Fibroblast of skin of left biceps (primary cell): Measurements from ENCODE around the gene NOTCH1.

ENCODE experiments used
- DNase-seq, 2 experiments: peaks; one replicate each; pipeline ENCODE4 v3.0.0-alpha.2; 2013; ENCODE audit warnings: low read depth in 2 of 2

NOTCH1 gene

DNA sequence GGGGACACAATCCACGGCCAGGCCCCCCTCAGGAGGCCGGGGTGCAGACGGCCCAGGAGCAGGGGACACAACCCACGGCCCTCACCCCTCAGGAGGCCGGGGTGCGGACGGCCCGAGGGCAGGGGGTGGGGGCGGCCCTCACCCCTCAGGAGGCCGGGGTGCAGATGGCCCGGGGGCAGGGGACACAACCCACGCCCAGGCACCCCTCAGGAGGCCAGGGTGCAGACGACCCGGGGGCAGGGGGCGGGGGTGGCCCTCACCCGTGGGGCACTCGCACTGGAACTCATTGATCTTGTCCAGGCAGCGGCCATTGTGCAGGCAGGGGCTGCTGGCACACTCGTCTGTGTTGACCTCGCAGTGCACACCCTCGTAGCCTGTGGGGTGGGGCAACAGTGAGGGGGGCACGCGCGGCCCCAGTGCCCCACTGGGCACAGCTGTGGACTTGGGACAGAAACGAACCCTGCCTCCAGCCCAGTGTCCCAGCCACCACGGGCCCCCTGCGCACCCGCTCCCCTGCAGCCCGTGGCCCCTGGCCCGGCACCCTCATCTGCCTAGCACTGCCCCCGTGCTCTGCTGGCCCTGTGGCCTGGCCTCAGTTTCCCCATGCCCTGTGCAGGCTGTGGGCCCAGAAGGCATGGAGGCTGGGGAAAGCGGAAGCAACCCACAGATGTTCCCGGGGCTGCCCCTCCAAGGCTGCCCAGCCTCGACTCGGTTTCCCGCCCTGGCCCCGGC is 28.7 kb downstream of the NOTCH1 start:
- no peak for DNase-seq

DNA sequence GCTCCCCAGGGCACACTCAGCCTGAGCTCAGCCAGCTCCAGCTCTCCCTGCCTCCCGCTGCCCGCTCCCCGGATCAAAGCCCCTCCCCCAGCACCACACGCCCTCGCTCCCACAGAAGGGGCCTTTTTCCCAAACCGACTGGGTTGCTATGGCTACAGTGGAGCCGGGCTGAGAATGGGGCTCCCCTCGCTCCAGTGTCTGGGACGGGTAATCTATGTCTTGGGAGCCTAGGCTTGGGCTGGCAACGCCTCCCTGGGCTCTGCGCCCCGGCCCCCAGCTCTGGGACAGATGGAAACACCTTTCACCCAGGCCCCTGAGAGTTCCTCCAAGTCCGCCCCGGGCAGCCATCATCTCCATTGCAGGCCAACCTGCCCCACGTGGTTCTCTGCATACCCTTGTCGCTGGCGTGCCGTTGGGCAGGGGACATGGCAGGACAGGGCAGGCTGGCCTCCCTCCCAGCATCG is 29.6 kb downstream of the NOTCH1 start:
- no peak for DNase-seq

DNA sequence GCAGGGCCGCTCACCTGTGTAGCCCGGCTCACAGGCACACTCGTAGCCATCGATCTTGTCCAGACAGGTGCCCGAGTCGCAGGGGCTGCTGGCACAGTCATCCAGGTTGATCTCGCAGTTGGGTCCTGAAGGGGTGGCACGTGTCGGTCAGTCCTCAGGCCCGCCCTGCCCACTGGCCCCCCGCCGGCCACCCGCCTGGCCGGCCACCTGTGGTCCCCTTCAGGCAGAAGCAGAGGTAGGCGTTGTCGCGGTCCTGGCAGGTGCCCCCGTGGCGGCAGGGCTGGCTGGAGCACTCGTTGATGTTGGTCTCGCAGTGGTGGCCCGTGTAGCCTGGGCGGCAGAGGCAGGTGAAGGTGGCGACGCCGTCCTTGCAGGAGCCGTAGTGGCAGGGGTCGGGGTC is 30.6 kb downstream of the NOTCH1 start:
- no peak for DNase-seq

DNA sequence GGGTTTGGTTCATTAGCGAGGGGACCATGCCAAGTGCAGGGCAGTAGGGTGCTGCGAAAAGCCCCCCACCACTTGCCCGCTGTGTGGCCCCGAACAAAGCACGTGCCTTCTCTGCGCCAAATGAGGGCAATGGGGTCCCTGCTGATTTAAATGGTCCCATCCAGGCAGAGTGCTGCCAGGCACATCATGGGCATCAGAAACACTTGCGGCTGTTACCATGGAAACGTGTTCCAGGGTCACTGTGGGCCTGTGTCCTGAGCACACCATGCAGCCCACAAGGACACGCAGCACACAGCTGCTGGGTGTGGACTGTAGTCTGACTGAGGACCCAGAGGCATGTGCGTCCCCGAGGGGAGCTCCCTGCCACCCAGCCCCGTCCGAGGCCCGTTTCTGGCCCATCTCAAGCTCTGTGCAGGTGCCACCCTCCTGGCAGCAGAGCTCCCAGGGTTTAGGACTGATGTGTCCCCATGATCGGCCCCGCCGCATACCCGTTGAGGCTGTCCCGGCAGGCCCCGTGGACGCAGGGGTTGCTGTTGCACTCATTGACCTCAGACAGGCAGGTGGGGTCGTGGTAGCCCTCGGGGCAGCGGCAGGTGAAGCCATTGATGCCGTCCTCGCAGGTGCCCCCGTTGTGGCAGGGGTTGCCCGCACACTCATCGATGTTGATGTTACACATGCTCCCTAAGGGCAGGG is 31.7 kb downstream of the NOTCH1 start:
- no peak for DNase-seq

DNA sequence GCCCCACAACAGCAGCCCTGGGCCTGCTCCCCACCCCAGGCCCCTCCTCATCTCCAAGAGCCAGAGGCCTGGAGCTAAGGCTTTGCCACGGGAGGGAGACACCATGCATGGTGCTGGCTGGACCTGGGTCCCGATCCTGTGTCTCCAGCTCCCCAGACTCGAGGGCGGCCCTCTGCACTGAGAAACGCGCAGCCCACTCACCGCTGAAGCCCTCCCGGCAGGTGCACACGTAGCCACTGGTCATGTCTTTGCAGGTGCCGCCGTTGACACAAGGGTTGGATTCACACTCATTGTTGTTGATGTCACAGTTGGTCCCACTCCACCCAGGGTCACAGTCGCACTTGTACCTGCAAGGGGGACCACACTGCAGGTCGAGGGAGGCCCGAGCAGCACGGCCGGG is 32.7 kb downstream of the NOTCH1 start:
- DNase-seq, result no peak

DNA sequence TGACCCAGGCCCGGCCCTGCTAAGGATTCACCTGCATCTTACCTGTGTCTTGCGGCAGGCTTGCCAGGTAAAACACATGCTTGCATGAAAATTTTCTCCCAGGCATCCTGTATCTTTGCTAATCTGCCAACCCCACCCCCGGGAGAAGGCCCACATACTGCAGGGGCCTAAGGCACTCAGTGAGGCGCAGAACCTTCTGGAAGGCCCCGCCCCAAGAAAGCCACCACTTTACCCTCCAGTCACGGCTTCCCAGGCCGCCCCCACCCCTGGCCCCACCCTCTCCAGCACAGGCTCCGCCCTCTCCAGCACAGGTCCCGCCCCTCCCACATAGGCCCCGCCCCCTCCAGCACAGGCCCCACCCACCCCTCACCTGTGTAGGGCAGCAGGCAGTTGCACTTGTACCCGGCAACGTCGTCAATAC is 33.2 kb downstream of the NOTCH1 start:
- DNase-seq, result no peak

DNA sequence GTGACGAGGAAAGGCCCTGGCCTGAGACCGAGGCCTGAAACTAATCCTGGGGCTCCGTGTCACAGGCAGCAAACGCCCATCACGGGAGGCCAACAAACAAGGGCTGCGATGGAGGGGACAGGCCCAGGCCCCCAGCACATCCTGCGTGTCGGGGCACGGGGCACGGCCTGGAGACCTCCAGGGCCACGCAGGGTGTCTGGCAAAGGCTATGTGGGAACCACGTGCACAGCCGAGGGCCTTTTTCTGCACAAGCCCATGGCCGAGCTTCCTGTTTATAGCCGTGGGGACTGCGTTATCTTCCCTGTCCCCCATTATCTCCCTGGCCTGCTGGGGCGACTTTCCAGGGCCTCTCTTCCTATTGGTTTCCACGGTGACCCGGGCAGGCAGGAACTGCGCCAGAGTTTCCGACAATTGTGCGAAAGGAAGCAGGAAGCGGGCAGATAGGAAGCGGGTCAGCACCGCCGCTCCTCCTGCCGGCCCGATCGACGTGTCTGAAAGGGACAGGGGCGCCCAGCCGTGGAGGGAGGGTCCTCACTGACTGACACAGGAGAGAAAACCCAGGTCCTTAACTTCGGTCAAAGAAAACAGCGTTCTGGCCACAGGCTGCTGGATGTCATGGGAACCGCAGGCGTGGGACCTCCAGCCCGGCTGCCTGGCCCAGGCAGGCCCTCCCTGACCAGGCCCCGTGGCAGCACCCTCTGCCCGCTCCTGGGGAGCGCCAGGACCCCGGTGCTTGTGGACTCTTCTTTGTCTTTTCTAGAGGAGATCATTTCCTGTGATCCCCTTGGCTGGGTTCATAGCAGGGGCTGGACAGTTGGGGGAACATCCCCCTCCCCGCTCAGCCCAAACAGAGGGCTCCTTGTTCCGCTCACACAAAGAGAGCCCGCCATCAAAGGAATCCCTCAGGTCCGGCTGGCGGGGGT is 33.9 kb downstream of the NOTCH1 start:
- no peak for DNase-seq

DNA sequence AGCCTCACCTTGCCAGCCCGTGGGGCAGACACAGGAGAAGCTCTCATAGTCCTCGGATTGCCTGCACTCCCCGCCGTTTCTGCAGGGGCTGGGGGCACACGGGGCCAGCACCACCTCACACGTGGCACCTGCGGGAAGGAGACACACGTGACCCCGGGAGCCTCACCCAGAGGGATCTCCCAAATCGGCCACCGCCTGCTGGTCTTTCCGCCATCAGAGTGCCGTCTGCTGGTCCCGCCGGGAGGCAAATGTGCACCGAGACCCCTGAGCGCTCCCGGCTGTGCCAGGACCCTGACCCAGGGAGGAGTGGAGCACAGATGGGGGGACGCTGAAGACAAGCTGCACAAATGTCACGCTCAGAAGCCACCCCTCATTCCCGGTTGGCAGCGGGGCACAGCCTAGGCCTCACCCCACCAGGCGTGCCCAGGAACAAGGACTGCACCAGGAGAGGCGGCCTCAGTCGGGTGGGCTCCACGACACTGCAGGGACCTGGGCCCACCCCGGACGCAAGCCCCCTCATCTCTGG is 34.6 kb downstream of the NOTCH1 start:
- DNase-seq, result no peak

DNA sequence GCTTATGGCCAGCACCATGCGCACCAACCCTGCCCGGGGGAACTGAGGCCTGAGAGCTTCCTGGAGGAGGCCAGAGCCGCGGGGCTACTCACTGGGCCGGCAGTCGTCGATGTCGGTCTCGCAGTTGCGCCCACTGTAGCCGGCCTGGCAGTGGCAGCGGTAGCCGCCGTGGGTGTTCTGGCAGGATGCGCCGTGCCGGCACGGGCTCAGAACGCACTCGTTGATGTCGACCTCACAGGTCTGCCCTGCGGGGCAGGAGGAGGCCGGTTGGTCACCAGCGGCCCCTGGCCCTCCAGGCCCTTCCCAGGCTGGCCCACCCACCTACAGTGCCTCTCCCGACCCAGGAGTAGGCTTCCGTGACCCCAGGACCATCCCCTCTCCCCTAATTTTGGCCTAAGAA is 35.3 kb downstream of the NOTCH1 start:
- no peak for DNase-seq

DNA sequence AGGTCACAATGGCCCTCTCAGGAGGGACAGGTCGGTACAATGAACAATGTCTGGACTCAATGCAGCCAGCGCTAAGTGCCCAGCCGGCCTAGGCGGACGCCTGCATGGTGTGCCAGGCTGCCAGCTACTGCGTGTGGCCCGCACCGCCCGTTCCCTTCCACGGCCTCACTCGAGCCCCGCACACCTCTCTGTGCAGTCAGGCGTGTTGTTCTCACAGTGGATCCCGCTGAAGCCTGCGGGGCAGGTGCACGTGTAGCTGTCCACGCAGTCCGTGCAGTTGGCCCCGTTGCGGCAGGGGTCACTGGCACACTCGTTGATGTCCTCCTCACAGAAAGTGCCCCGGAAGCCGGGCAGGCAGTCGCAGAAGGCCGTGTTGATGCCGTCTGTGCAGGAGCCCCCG is 36.3 kb downstream of the NOTCH1 start:
- no peak for DNase-seq

DNA sequence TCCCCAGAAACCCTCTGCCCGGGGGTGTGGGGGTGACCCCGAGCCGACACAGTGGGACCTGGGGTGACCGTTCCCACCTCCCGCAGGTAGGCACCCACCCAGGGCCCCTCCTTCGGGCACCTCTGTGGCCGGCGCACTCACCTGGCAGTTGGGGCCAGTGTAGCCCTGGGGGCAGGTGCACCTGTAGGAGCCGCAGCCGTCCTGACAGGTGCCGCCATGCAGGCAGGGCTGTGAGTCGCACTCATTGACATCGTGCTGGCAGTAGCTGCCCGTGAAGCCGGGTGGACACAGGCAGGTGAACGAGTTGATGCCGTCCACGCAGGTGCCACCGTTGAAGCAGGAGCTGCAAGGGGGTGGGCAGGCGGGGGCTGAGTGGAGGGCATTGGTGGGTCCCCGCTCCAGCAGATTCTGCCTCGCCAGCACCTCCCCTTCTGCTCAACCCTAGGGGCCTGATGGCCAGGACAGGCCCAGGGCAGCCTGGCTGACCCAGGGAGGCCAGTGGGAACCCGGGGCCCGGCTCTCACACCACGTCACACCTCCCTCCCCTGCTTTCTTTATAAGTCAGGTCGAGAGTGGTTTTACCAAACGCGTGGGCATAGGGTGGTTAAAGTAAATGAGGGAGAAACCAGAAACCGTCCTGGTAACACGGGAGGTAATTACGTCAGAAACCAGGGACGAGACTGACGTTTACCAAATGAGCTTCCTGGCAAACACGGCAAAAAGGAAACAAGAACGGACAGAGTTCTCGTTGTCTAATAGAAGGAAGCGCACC is 36.9 kb downstream of the NOTCH1 start:
- DNase-seq, result no peak

DNA sequence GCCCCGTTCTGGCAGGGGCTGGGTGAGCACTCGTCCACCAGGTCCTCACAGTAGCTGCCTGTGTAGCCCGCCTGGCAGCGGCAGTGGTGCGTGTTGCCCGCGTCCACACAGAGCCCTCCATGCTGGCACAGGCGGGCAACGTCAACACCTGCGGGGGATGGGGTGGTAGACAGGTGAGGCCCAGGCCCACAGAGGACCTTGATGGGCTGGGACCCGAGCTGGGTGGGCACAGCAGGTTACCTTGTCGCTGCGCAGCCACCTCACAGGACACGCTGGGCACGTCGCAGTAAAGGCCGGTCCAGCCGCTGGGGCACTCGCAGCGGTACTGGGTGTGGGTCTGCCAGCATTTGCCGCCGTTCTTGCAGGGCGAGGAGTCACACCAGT is 37.9 kb downstream of the NOTCH1 start:
- DNase-seq, result no peak

DNA sequence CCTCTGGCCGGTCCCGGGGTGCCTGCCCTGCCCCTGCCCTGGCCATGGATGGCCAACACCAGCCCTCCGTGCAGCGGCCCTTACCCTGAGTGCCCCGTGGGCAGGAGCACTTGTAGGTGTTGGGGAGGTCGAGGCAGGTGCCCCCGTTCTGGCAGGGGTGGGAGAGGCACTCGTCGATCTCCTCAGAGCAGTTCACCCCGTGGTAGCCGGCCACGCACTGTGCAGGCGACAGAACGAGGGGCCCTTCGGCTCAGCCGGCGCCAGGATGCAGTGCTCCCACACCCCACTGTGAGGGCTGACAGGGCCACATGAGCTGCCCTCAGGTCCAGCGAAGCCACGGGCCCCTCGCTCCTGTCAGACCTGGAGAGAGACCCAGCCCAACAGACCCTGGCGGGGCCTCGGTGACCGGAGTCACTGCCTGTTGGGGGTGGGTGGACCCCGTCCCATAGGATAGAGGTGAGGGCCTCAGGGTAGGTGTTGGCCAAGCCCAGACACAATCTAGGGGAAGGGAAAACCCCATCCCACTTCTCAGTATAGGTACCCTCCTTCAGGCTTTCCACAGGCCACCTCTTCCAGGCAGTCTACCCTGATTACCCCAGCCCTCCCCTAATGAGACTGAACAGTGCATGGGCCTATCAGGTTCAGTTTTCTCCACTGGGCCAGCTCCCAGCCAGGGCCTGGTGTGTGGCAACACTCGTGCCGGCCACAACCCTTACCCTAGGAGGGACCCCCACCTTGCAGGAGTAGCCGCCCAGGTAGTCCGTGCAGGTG is 38.4 kb downstream of the NOTCH1 start:
- no peak for DNase-seq

DNA sequence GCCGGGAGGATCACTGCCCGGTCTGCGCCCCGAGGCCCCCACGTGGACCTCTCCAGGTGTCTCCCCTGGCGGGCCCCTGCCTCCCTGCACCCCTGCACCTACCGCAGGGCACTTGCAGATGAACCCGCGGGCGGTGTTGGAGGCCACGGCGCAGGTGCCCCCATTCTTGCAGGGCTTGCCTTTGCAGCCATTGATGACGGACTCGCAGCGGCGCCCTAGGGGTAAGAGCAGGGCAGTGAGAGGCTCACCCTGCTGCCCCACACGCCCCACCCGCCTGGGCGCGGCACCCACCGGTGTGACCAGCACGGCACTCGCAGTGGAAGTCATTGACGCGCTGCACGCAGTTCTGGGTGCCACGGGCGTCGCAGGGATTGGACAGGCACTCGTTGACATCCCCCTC is 39.4 kb downstream of the NOTCH1 start:
- DNase-seq, result no peak

DNA sequence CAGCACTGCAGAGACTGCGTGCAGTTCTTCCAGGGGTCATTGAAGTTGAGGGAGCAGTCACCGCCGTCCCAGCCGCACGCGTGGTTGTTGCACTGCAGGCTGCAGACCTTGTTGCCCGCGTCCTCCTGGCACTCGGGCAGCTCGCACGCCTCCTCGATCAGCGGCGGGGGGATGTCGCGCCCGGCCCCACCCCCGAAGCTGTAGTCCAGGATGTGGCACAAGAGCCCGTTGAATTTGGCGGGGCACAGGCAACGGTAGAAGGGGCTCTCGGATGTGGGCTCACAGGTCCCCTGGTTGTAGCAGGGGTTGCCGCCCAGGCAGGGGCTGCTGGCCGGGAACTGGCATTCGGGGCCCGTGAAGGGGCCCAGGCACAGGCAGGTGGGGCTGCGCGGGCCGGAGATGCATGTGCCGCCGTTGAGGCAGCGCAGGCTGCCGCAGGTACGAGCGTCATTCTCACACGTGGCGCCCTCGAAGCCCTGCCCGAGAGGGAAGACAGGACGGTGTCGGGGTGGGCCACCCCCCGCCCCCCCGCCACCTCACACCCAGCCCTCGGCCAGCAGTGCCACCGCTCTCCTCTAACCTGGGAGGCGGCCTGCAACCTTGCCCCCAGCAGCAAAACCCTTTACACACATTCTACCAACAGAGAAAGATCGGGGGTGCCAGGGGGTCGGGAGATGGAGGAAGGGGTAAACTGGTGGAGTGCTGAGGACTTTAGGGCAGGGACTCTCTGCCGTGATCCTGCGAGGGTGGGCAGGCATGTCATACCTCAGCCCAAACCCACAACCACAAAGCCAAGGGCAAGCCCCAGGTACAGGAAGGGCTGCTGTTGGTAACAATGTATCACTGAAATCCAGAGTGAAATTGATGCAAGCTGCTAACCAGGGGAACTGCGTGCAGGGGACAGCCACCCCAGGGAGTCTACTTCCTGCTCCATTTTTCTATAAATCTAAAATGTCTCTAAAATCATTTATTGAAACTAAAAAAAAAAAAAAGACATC is 40.1 kb downstream of the NOTCH1 start:
- DNase-seq, result no peak

DNA sequence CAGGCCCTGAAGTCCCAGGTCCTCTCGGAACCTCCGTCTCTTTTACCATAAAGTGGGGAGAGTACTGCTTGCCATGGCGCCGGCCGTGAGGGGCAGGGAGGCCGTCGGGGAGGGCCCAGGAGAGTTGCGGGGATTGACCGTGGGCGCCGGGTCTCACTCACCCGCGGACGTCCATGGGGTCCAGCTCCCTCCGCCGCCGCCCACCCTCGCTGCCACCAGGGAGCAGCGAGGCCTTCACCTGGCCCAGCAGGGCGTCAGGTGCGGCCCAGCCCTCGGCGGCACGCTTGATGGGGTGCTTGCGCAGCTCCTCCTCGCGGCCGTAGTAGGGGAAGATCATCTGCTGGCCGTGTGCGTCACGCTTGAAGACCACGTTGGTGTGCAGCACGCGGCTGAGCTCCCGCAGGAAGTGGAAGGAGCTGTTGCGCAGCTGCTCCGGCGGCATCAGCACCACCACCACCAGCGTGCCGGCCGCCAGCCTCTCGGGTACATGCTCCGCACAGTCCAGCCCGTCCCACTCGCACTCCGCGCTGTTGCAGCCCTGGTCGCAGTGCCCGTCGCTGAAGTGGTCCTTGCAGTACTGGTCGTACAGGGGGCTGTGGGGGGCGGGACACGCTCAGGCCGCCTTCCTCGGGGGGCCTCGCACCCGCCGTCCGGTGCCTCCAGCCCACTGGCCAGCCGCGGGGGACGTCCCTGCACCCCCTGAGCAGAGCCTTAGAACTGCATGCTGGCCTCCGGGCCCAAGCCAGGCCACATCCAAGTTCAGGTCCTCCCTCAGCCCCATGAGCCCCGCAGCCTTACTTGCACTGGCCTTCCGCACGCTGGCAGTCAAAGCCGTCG is 41.1 kb downstream of the NOTCH1 start:
- no peak for DNase-seq

DNA sequence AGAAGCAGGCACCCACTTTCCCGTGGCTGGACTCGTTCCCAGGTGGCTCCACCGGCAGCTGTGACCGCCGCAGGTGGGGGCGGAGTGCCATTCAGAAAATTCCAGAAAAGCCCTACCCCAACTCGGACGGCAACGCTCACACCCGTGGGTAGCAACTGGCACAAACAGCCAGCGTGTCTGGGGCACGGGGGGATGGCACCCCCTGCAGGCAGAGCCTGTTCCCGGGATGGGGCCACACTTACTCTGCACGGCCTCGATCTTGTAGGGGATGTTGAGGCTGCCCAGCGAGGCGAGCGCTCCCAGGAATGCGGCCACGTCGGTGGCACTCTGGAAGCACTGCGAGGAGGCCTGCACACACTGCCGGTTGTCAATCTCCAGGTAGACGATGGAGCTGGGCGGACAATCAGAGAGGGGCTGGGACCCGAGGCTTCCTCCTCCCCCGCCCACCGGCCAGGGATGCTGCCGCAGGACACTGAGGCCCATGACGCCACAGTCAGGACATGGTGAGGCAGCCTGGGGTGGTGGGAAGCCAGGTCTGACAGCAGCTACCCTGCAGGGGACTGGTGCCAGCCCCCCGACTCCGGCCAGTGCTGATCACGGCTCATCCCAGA is 42.8 kb downstream of the NOTCH1 start:
- DNase-seq, result no peak

DNA sequence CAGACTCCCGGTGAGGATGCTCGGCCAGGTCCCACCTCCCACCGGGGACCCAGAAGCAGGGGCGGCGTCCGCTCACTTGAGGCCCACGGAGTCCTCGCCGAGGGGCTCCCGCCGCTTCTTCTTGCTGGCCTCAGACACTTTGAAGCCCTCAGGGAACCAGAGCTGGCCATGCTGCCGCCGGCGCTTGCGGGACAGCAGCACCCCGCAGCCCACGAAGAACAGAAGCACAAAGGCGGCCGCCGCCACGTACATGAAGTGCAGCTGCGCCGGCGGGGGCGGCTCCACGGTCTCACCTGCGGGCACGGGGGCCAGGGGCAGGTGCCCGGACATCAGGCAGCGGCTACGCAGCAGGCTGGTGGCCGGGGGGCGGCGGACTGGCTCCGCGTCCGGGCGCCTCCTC is 43.7 kb downstream of the NOTCH1 start:
- DNase-seq, result no peak
